Medulla oblongata (tissue), 1 donor: ENCODE measurements around the gene SHMT2.

Experiments
- DNase-seq: peaks from one replicate; pipeline ENCODE4 v3.0.0-alpha.2; 2015; ENCODE audit errors: extremely low spot score

SHMT2 gene

GRCh38 chr12:57229634-57230380 is at the start of gene SHMT2:
Gene SHMT2 (plus strand): TSS chr12:57229711. CDS start chr12:57229779, 68 bp downstream.
- peak; percentile 97 for DNase-seq

- no peak for DNase-seq
These were observed 49.1 kb upstream of the SHMT2 start for GRCh38 chr12:57180321-57180989.

GRCh38 chr12:57181072-57181471 is 48.4 kb upstream of the SHMT2 start:
- DNase-seq = no peak

GRCh38 chr12:57181561-57182155 is 47.9 kb upstream of the SHMT2 start:
- no peak for DNase-seq

- DNase-seq = peak; percentile 68
These were observed 46.5 kb upstream of the SHMT2 start for GRCh38 chr12:57182918-57183575.

DNA sequence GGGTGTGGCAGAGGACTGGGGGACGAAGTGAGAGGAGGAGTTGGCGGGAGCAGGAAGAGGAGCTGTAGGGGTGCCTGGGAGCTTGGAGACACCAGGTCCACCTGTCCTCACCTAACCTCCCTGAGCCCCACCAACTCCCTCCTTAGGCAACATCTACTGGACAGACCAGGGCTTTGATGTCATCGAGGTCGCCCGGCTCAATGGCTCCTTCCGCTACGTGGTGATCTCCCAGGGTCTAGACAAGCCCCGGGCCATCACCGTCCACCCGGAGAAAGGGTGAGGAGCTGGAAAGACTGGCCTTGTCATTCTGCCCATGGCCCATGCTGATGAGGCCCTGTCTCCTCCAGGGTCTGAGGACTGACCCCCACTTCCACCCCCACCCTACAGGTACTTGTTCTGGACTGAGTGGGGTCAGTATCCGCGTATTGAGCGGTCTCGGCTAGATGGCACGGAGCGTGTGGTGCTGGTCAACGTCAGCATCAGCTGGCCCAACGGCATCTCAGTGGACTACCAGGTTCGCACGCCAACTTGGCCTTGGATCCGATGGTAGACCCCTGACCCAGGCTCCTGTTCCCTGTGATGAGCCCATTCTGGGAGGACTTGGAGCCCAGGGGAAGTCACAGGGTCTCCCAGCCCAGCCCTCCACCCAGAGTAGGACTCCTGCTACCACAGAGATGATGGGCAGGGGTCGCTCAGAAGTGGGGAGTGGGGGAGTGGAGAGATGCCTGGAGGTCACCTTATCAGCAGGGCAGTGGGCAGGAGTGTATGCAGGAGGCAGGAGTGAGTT is 45.4 kb upstream of the SHMT2 start:
- DNase-seq = no peak

DNA sequence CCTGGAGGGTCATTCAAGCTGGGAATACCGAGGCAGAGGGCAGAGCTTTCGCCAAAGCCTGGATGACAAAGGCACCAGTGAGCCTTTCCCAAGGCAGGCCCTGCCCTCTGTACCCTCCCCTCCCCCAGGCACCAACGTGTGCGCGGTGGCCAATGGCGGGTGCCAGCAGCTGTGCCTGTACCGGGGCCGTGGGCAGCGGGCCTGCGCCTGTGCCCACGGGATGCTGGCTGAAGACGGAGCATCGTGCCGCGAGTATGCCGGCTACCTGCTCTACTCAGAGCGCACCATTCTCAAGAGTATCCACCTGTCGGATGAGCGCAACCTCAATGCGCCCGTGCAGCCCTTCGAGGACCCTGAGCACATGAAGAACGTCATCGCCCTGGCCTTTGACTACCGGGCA is 44.1 kb upstream of the SHMT2 start:
- no peak for DNase-seq

- no peak for DNase-seq
These were observed 43.5 kb upstream of the SHMT2 start for GRCh38 chr12:57185906-57186508.

DNA sequence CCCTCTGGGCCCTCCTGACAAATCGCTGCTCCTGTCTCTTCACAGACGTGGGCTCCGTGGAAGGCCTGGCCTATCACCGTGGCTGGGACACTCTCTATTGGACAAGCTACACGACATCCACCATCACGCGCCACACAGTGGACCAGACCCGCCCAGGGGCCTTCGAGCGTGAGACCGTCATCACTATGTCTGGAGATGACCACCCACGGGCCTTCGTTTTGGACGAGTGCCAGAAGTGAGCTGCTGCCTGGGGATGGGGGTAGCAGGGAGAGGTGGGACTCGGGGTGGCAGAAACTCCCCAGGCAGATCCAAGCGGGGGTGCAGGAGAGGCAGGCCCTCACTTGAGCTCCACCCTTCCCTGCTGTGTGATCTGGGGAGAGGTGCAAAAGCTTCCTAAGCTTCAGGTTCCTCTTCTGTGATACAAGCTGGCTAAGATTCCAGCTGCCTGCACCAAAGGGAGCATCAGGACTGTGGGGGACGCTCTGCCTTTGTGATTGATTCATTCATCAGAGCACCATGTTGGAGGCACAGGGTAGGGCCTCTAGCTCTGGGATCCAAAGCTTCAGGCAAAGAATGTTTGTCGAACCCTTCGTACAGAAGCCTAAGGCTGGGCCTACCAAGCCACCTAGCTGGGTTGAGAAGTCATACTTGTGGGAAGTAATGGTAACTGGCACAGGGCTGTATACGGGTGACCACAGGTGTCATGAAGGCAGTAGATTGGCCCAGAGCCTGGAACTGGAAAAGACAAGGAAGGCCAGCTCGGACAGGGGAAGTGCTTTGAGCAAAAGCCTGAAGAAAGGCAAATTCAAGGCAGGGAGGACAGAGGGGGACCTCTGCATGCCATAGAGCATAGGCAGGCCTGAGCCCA is 42.1 kb upstream of the SHMT2 start:
- DNase-seq = no peak

- no peak for DNase-seq
These were observed 41.5 kb upstream of the SHMT2 start for GRCh38 chr12:57188090-57188425.

DNA sequence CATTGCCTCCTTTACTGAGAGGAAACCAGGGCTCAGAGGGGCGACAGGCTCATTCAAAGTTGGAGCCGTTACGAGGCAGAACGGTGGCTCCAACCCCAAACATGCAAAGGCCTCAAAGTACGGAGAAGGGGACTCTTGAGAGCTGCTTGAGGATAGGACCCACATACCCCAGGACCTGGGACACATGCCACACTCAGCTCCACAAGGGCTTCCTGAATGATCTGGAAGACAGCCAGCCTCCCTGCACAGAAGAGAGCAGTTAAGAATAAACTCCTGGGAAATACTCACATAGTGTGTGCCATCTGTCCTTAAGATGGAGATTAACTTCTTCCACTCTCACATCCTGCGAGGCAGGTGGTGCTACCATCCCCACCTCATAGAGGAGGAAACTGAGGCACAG is 39.5 kb upstream of the SHMT2 start:
- peak; percentile 54 for DNase-seq

- DNase-seq = no peak
These were observed 38.7 kb upstream of the SHMT2 start for GRCh38 chr12:57190821-57191220.

DNA sequence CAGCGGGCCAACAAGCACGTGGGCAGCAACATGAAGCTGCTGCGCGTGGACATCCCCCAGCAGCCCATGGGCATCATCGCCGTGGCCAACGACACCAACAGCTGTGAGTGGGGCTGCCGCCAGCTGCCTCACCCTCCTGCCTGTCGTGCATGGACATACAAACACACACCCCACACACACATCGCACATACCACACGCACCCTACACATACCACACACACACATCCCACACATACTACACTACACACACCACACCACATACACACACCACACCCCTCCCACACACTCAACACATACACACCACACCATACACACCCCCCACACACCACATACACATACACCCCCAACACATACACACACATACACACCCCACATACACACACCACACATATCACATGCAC is 38.1 kb upstream of the SHMT2 start:
- DNase-seq = no peak

- no peak for DNase-seq
These were observed 36.6 kb upstream of the SHMT2 start for GRCh38 chr12:57192920-57193319.

GRCh38 chr12:57193706-57194245 is 35.7 kb upstream of the SHMT2 start:
- DNase-seq = no peak

DNA sequence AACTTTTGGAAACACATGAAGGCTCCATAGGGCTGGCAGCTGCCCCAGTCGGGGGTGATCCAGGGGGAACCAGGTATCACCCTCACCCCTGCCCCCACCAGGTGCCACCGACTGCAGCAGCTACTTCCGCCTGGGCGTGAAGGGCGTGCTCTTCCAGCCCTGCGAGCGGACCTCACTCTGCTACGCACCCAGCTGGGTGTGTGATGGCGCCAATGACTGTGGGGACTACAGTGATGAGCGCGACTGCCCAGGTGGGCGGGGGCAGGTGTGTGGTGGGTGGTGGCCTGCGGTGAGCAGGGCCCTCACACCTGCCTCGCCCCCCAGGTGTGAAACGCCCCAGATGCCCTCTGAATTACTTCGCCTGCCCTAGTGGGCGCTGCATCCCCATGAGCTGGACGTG is 35.3 kb upstream of the SHMT2 start:
- DNase-seq = no peak

DNA sequence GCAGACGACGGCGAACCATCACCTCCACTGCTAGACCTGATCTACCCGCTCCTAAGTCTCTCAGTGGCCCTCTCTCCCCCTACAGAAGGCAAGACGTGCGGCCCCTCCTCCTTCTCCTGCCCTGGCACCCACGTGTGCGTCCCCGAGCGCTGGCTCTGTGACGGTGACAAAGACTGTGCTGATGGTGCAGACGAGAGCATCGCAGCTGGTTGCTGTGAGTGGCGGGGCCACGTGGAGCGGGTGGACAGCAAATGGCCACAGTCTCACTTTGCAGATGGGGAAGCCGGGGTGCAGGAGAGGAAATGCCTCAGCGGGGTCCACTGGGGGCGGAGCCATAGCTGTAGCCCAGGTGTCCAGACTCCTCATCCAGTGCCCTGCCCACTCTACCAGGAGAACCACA is 34.3 kb upstream of the SHMT2 start:
- no peak for DNase-seq

DNA sequence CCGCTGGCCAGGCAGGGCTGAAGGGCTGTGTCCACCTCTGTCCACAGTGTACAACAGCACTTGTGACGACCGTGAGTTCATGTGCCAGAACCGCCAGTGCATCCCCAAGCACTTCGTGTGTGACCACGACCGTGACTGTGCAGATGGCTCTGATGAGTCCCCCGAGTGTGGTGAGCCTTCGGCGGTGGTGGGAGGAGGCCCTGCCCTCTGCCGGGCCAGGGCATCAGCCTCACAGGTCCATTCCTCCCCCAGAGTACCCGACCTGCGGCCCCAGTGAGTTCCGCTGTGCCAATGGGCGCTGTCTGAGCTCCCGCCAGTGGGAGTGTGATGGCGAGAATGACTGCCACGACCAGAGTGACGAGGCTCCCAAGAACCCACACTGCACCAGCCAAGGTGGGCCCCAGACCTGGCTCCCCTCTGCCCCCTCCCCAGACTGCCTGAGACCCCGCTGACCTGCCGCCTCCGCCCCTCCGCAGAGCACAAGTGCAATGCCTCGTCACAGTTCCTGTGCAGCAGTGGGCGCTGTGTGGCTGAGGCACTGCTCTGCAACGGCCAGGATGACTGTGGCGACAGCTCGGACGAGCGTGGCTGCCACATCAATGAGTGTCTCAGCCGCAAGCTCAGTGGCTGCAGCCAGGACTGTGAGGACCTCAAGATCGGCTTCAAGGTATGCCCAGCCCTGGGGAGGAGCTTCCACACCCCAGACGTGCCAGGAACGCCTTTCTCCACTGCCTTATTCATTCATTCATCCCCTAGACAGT is 33.7 kb upstream of the SHMT2 start:
- DNase-seq = no peak

DNA sequence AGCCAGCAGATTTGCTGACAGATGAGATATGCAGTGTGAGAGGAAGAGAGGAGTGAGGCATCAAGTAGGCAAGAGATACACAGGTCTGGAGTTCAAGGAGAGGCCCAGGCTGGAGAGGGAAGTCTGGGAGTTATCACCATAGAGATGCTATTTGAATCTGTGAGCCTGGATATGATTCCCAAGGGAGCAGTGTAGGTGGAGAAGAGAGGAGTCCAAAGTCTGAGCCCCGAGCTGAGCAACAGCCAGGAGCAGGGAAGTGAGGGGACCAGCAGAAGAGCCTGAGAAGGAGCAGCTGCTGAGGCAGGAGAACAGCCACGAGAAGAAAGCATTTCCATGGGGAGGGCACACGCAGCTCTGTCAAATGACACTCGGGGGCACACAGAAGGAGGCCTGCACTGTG is 33.1 kb upstream of the SHMT2 start:
- no peak for DNase-seq
